H9 (cell line): Measurements from ENCODE around the gene APBA3. TPM values are rescaled to one million over a fixed set of nuclear protein-coding genes. Genes with fewer than 3 reads are reported as not detected.
A peak's percentile ranks its signal among the peaks of the same experiment; 100 is the strongest.

Experiments
- DNase-seq: peaks from one replicate; pipeline ENCODE4 v3.0.0-alpha.2; 2017
- H2AFZ ChIP-seq: one replicate; pipeline ENCODE4 v1.6.1; 2013; ENCODE audit warnings: mild to moderate bottlenecking, low read length, control low read depth, moderate library complexity
- H2AK5ac ChIP-seq: 2 replicates; pipeline ENCODE4 v1.6.1; 2013; ENCODE audit warnings: low read length, control low read depth, mixed read lengths; ENCODE audit not compliant: insufficient read length
- H2BK120ac ChIP-seq: one replicate; pipeline ENCODE4 v1.6.1; 2013; ENCODE audit warnings: low read depth, mild to moderate bottlenecking, low read length, control low read depth, inconsistent platforms; ENCODE audit not compliant: poor library complexity, severe bottlenecking
- H2BK12ac ChIP-seq: 2 replicates; pipeline ENCODE4 v1.6.1; 2013; ENCODE audit warnings: low read length, control low read depth, mixed read lengths, low read depth; ENCODE audit not compliant: insufficient read length
- H2BK15ac ChIP-seq: 2 replicates; pipeline ENCODE4 v1.6.1; 2013; ENCODE audit warnings: low read depth, low read length, control low read depth
- H2BK20ac ChIP-seq: one replicate; pipeline ENCODE4 v1.6.1; 2013; ENCODE audit warnings: low read depth, mild to moderate bottlenecking, low read length, control low read depth, inconsistent platforms; ENCODE audit not compliant: poor library complexity, severe bottlenecking
- H2BK5ac ChIP-seq: 2 replicates; pipeline ENCODE4 v1.6.1; 2013; ENCODE audit warnings: low read length, control low read depth, mixed read lengths; ENCODE audit not compliant: insufficient read length
- H3K14ac ChIP-seq: 2 replicates; pipeline ENCODE4 v1.6.1; 2013; ENCODE audit warnings: low read length, control low read depth; ENCODE audit not compliant: insufficient read depth
- H3K18ac ChIP-seq: 2 replicates; pipeline ENCODE4 v1.6.1; 2013; ENCODE audit warnings: low read depth, mild to moderate bottlenecking, mixed read lengths, low read length, control low read depth; ENCODE audit not compliant: insufficient read length
- H3K23ac ChIP-seq: 2 replicates; pipeline ENCODE4 v1.6.1; 2013; ENCODE audit warnings: low read length, control low read depth, mixed read lengths, low read depth; ENCODE audit not compliant: insufficient read length
- H3K23me2 ChIP-seq: 2 replicates; pipeline ENCODE4 v1.6.1; 2013; ENCODE audit warnings: low read depth, mild to moderate bottlenecking, mixed read lengths, low read length, control low read depth; ENCODE audit not compliant: insufficient read length, poor library complexity, severe bottlenecking
- H3K27ac ChIP-seq: 2 replicates; pipeline ENCODE4 v1.5.1; 2013; ENCODE audit warnings: low read length, control low read depth, mixed read lengths, low read depth; ENCODE audit not compliant: insufficient read length
- H3K27me3 ChIP-seq: 2 replicates; pipeline ENCODE4 v1.6.1; 2013; ENCODE audit warnings: low read length, control low read depth, inconsistent platforms; ENCODE audit not compliant: insufficient read depth
- H3K4ac ChIP-seq: 2 replicates; pipeline ENCODE4 v1.6.1; 2013; ENCODE audit warnings: low read depth, mild to moderate bottlenecking, control low read depth, inconsistent platforms, low read length, moderate library complexity
- H3K4me1 ChIP-seq: 2 replicates; pipeline ENCODE4 v1.6.1; 2013; ENCODE audit warnings: low read length, control low read depth, inconsistent platforms; ENCODE audit not compliant: insufficient read depth
- H3K4me2 ChIP-seq: 2 replicates; pipeline ENCODE4 v1.6.1; 2013; ENCODE audit warnings: low read length, control low read depth, mixed read lengths; ENCODE audit not compliant: insufficient read length, insufficient read depth
- H3K56ac ChIP-seq: 2 replicates; pipeline ENCODE4 v1.6.1; 2013; ENCODE audit warnings: low read depth, mild to moderate bottlenecking, mixed read lengths, low read length, control low read depth; ENCODE audit not compliant: insufficient read length
- H3K79me1 ChIP-seq: 2 replicates; pipeline ENCODE4 v1.6.1; 2013; ENCODE audit warnings: low read depth, mild to moderate bottlenecking, moderate library complexity, low read length, control low read depth, inconsistent platforms; ENCODE audit not compliant: insufficient read depth, poor library complexity, severe bottlenecking
- H3K79me2 ChIP-seq: 2 replicates; pipeline ENCODE4 v1.6.1; 2013; ENCODE audit warnings: low read length, control low read depth, inconsistent platforms; ENCODE audit not compliant: insufficient read depth
- H3K9ac ChIP-seq: 2 replicates; pipeline ENCODE4 v1.6.1; 2013; ENCODE audit warnings: low read length, control low read depth, mixed read lengths; ENCODE audit not compliant: insufficient read length; ENCODE audit errors: extremely low read depth
- H3K9me3 ChIP-seq: one replicate; pipeline ENCODE4 v1.6.1; 2013; ENCODE audit warnings: low read depth, low read length, inconsistent platforms; ENCODE audit not compliant: control insufficient read depth
- H3T11ph ChIP-seq: one replicate; pipeline ENCODE4 v1.6.1; 2013; ENCODE audit warnings: mild to moderate bottlenecking, low read length, control low read depth, inconsistent platforms
- H4K20me1 ChIP-seq: one replicate; pipeline ENCODE4 v1.6.1; 2013; ENCODE audit not compliant: control insufficient read depth, insufficient read length, insufficient read depth
- H4K5ac ChIP-seq: 2 replicates; pipeline ENCODE4 v1.6.1; 2013; ENCODE audit warnings: low read depth, mild to moderate bottlenecking, mixed read lengths, low read length, control low read depth; ENCODE audit not compliant: insufficient read length
- H4K8ac ChIP-seq: replicated peaks from 2 replicates; pipeline ENCODE4 v1.6.1; 2013; ENCODE audit warnings: low read length, control low read depth, mixed read lengths, low read depth; ENCODE audit not compliant: insufficient read length
- H4K91ac ChIP-seq: 2 replicates; pipeline ENCODE4 v1.6.1; 2013; ENCODE audit warnings: low read depth, mild to moderate bottlenecking, moderate library complexity, mixed read lengths, low read length, control low read depth; ENCODE audit not compliant: insufficient read length
- H3K27ac Mint-ChIP-seq, 3 experiments: 2 replicates in 2 of 3; 3 replicates in 1 of 3; pipeline ENCODE4 v1.8.0; 2020 to 2021; ENCODE audit warnings: mixed read lengths in 3 of 3, mild to moderate bottlenecking in 1 of 3, moderate library complexity in 1 of 3
- H3K27me3 Mint-ChIP-seq: 2 replicates; pipeline ENCODE4 v1.8.0; 2021; ENCODE audit warnings: low read depth, mild to moderate bottlenecking, moderate library complexity, mixed read lengths
- H3K36me3 Mint-ChIP-seq, 3 experiments: 2 replicates in 2 of 3; 3 replicates in 1 of 3; pipeline ENCODE4 v1.8.0; 2020 to 2021; ENCODE audit warnings: low read depth in 3 of 3, mixed read lengths in 3 of 3; ENCODE audit not compliant: insufficient read depth in 1 of 3
- H3K4me1 Mint-ChIP-seq, 2 experiments: 2 replicates each; pipeline ENCODE4 v1.8.0; 2020; ENCODE audit warnings: mixed read lengths in 2 of 2
- H3K4me3 Mint-ChIP-seq, 2 experiments: 2 replicates in 1 of 2; 3 replicates in 1 of 2; pipeline ENCODE4 v1.8.0; 2020 to 2021; ENCODE audit warnings: mild to moderate bottlenecking in 2 of 2, mixed read lengths in 2 of 2, moderate library complexity in 1 of 2
- H3K9me3 Mint-ChIP-seq, 2 experiments: 2 replicates in 1 of 2; 3 replicates in 1 of 2; pipeline ENCODE4 v1.8.0; 2020; ENCODE audit warnings: mild to moderate bottlenecking in 2 of 2, mixed read lengths in 2 of 2, moderate library complexity in 1 of 2
- WGBS: extraction: QIAGEN DNeasy Blood & Tissue Kit; methylation state at CpG from one replicate; pipeline ENCODE4 v1.1.7; 2013; ENCODE audit warnings: missing lambda C conversion rate, low lambda C conversion rate, mixed read lengths; ENCODE audit not compliant: insufficient read length; ENCODE audit errors: extremely low coverage; 5-methylcytosine and 5-hydroxymethylcytosine counted together
- total RNA-seq: library from RNA; stranded (reverse); gene quantifications from 2 replicates; pipeline ENCODE4 v1.2.1, GENCODE V29; 2021
- TF ChIP-seq, protein P1 (sequence below): fragments of 200-600 bp; sonication (generic); conservative IDR thresholded peaks from 3 replicates; pipeline ENCODE4 v1.8.0; 2021; ENCODE audit warnings: antibody characterized with exemption, mild to moderate bottlenecking

Gene APBA3
- total RNA-seq, 1 experiment from 2014 or later = 21.8 TPM

DNA sequence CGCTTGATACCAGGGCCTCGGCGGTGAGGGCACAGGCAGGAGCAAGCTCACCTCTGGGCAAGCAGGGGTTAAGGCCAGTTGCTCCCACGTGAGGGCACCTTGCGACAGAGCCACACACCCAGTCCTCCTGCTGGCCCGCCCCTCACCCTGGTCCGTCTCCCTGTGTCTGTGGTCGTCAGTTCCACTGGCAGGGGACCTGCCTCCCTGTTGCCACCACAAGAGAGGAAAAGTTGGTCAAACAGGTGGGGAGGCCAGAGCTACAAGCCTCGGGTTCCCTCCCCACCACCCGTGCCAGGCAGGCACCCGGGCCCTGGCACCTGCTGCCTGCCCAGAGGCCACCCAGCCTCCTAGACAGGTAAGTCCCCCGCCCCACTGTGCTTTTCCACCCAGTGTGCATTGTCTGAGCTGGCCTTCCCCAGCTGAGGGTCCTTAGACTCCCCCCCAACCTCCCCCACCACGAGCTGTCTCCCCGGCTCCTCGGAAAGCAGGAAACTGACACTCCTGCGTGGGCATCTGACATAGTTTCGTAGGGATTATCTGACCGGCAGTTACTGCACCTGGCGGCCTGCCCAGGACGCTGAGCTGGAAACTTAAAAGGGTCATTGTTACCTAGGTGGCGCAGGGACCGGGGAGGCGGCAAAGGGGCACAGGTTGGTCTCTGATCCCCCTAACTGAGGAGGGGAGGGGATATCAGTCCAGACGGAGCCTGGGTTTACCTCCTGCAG, 53.1 kb downstream of the APBA3 start, which contains the start of gene TJP3:
TJP3 (plus strand) TSS at position 178 of the 725 bp plus-strand sequence. CDS start 20,049 bp downstream, outside the sequence.
- no peak within 1 kb of the TSS for H3K23ac ChIP-seq
- no peak within 1 kb of the TSS for H3K4ac ChIP-seq
- no peaks in the 10 kb centered on the region for H3K79me2 ChIP-seq
- H3K4me1 ChIP-seq = no peaks in the 10 kb centered on the region; the same call in 1 of the 2 replicates
- TF ChIP-seq, protein P1, sequence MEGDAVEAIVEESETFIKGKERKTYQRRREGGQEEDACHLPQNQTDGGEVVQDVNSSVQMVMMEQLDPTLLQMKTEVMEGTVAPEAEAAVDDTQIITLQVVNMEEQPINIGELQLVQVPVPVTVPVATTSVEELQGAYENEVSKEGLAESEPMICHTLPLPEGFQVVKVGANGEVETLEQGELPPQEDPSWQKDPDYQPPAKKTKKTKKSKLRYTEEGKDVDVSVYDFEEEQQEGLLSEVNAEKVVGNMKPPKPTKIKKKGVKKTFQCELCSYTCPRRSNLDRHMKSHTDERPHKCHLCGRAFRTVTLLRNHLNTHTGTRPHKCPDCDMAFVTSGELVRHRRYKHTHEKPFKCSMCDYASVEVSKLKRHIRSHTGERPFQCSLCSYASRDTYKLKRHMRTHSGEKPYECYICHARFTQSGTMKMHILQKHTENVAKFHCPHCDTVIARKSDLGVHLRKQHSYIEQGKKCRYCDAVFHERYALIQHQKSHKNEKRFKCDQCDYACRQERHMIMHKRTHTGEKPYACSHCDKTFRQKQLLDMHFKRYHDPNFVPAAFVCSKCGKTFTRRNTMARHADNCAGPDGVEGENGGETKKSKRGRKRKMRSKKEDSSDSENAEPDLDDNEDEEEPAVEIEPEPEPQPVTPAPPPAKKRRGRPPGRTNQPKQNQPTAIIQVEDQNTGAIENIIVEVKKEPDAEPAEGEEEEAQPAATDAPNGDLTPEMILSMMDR = no peak
- H3K23me2 ChIP-seq = no peaks in the 10 kb centered on the region
- H3K18ac ChIP-seq = no peak within 1 kb of the TSS
- no peak within 1 kb of the TSS; a peak in 1 of 5 replicates for H3K4me3 Mint-ChIP-seq
- WGBS = no CpG with 5 or more reads among the region's 24 CpGs
- H3T11ph ChIP-seq = no peak within 1 kb of the TSS
- no peak within 1 kb of the TSS for H2AFZ ChIP-seq
- no peak for DNase-seq
- no peaks in the 10 kb centered on the region for H3K36me3 Mint-ChIP-seq
- peaks cover 7% of the 10 kb centered on the region for H3K27me3 Mint-ChIP-seq
- peak within 1 kb of the TSS in 1 of 3 experiments; percentile 67; a peak in 1 of 7 replicates for H3K27ac Mint-ChIP-seq
- H2BK15ac ChIP-seq = no peak within 1 kb of the TSS
- no peak within 1 kb of the TSS for H2BK5ac ChIP-seq
- H3K27ac ChIP-seq = no peak within 1 kb of the TSS
- no peak within 1 kb of the TSS for H2AK5ac ChIP-seq
- H3K9me3 ChIP-seq = no peaks in the 10 kb centered on the region
- H2BK120ac ChIP-seq = no peak within 1 kb of the TSS
- no peak within 1 kb of the TSS for H2BK20ac ChIP-seq
- H4K91ac ChIP-seq = no peak within 1 kb of the TSS
- no peak within 1 kb of the TSS for H2BK12ac ChIP-seq
- H3K4me1 Mint-ChIP-seq = peaks cover 8 to 25% of the 10 kb centered on the region in 2 experiments
- no peak within 1 kb of the TSS for H4K8ac ChIP-seq
- H3K4me2 ChIP-seq = no peak within 1 kb of the TSS
- no peaks in the 10 kb centered on the region for H3K9me3 Mint-ChIP-seq
- no peaks in the 10 kb centered on the region for H3K79me1 ChIP-seq
- no peak within 1 kb of the TSS for H4K5ac ChIP-seq
- no peak within 1 kb of the TSS for H3K56ac ChIP-seq
- no peak within 1 kb of the TSS for H3K9ac ChIP-seq
- H4K20me1 ChIP-seq = no peaks in the 10 kb centered on the region
- H3K14ac ChIP-seq = no peak within 1 kb of the TSS; the same call in 1 of the 2 replicates
- no peaks in the 10 kb centered on the region for H3K27me3 ChIP-seq
